ENCODE measurements around the gene SFSWAP.
"Not testable (repeated sequence)": the region's sequence is repeated elsewhere in the genome, so short reads cannot be mapped to it uniquely, and the experiment has no call there.

Gene SFSWAP

DNA sequence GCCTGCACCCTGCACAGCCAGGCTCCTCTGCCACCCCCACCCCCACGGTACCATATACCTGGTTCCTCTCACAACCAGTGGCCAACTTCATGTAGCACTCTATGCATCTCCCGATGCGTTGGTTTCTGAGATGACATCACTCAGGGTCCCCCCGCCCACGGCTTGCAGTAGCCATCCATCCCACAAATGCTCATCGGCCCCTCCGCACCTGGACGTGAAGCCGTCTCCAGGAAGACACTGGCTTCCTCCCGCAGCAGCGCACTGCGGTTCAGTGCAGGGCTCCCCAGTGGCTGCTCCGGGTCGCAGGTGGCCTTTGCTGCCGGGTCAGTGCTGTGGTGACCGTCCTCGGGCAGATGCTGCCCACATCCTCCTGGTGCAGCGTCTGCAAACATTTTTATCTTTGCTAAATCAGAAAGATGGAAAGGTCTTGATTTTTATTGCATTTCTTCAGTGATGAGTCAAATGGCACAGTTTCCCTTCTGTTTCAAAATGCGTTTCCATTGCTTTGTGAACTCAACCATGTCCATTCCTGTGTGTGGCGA is 89.8 kb downstream of the SFSWAP start:
- H3K4me3 ChIP-seq (ENCODE audit: low read length): no peak overlapping the region
- TF ChIP-seq, protein P1, sequence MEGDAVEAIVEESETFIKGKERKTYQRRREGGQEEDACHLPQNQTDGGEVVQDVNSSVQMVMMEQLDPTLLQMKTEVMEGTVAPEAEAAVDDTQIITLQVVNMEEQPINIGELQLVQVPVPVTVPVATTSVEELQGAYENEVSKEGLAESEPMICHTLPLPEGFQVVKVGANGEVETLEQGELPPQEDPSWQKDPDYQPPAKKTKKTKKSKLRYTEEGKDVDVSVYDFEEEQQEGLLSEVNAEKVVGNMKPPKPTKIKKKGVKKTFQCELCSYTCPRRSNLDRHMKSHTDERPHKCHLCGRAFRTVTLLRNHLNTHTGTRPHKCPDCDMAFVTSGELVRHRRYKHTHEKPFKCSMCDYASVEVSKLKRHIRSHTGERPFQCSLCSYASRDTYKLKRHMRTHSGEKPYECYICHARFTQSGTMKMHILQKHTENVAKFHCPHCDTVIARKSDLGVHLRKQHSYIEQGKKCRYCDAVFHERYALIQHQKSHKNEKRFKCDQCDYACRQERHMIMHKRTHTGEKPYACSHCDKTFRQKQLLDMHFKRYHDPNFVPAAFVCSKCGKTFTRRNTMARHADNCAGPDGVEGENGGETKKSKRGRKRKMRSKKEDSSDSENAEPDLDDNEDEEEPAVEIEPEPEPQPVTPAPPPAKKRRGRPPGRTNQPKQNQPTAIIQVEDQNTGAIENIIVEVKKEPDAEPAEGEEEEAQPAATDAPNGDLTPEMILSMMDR (conservative IDR thresholded peaks at IDR 0.05; ENCODE audit: low read length): no peak
- DNase-seq (ENCODE audit: low read depth): no peak

GRCh38 chr12:131801254-131801866 is 90.5 kb downstream of the SFSWAP start:
- DNase-seq (ENCODE audit: low read depth): no peak
- H3K4me3 ChIP-seq (ENCODE audit: low read length): no peak overlapping the region
- TF ChIP-seq, protein P1 (conservative IDR thresholded peaks at IDR 0.05; ENCODE audit: low read length): no peak

DNA sequence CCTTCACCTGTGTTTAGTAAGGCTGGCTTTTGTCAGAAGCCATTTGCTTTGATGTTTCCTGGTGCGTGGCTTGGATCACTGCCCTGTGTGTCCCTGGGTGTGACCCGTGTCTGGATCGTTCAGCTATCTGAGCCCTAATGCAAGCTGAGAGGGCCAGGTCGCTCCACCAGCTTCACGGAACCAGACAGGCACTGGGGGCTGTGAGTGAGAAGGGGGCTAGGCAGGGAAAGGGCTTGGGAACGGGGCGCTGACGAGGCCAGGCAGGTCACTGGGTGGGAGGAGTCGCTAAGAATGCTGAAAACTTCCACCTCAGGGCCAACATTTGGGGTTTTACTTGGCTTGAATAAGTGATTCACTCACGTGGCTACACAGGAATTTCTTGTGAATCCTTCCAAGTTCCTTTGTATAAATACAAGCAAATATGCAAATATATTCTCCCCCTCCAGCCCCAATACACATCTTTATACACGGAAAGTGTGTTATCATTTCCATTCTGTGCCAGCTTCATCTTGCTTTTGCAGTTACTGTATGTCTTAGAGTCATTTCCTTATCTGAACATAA is 93.2 kb downstream of the SFSWAP start:
- H3K4me3 ChIP-seq (ENCODE audit: low read length): no peak overlapping the region
- DNase-seq (ENCODE audit: low read depth): peak; percentile 75
- TF ChIP-seq, protein P1 (conservative IDR thresholded peaks at IDR 0.05; ENCODE audit: low read length): no peak

- no peak overlapping the region for H3K4me3 ChIP-seq (ENCODE audit: low read length)
- TF ChIP-seq, protein P1 (conservative IDR thresholded peaks at IDR 0.05; ENCODE audit: low read length): no peak
- DNase-seq (ENCODE audit: low read depth): no peak
Measured at GRCh38 chr12:131805421-131805820, 94.5 kb downstream of the SFSWAP start.

- DNase-seq (ENCODE audit: low read depth): no peak
- H3K4me3 ChIP-seq (ENCODE audit: low read length): no peak overlapping the region
- TF ChIP-seq, protein P1 (conservative IDR thresholded peaks at IDR 0.05; ENCODE audit: low read length): no peak
Measured at GRCh38 chr12:131806674-131807073, 95.8 kb downstream of the SFSWAP start.

DNA sequence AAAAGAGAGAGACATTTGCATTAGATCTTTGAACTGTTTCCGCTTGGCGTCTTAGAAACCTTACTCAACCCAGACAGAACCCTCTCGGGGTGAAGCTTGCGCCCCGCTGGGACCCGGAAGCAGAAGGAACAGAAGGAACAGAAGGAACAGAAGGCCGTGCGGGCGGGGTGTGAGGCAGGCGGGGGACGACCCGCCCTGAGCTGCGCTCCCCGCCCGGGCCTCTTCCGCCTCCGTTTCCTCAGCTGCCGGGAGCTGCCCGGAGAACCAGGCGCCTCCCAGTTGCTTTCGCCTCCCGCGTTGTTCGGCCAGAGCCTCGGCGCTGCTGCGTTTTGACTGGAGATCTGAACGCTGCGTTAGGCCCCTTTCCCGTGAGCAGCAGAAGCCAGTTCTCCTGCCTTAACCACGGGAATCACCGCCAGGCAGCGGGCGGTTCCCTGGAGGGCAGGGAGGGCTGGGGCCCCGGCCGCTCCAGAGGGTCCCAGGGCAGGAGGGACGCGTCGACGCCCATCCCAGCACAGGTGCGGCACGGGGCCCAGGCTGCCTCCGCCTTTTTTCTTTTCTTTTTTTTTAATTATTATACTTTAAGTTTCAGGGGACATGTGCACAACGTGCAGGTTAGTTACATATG is 98.0 kb downstream of the SFSWAP start:
- no peak for DNase-seq (ENCODE audit: low read depth)
- TF ChIP-seq, protein P1 (conservative IDR thresholded peaks at IDR 0.05; ENCODE audit: low read length): no peak
- H3K4me3 ChIP-seq (ENCODE audit: low read length): peak overlapping the region; percentile 45

GRCh38 chr12:131809476-131810254 is 98.8 kb downstream of the SFSWAP start:
- not testable (repeated sequence) for H3K4me3 ChIP-seq (ENCODE audit: low read length); DNase-seq (ENCODE audit: low read depth)
